Measurements from ENCODE around the gene IMPG1.

The IMPG1 gene

GRCh38 chr6:76072562-76072961 is at the start of gene IMPG1:
IMPG1 (minus strand) TSS chr6:76072662; CDS start chr6:76072488, 174 bp downstream.
- no peak for DNase-seq

GRCh38 chr6:76120302-76120701 is 47.8 kb upstream of the IMPG1 start:
- DNase-seq, result no peak

- no peak for DNase-seq
Measured at GRCh38 chr6:76073281-76073680, 819 bp upstream of the IMPG1 start.

GRCh38 chr6:76057469-76057868 is 15.0 kb downstream of the IMPG1 start:
- DNase-seq, result no peak

GRCh38 chr6:76052314-76052713 is 20.1 kb downstream of the IMPG1 start:
- no peak for DNase-seq

- no peak for DNase-seq
Measured at GRCh38 chr6:76043690-76044089, 28.8 kb downstream of the IMPG1 start.

GRCh38 chr6:76035713-76036112 is 36.7 kb downstream of the IMPG1 start:
- no peak for DNase-seq

GRCh38 chr6:76026101-76026500 is 46.4 kb downstream of the IMPG1 start:
- no peak for DNase-seq

GRCh38 chr6:76014626-76015530 is 57.6 kb downstream of the IMPG1 start:
- no peak for DNase-seq

GRCh38 chr6:76004202-76004601 is 68.3 kb downstream of the IMPG1 start:
- DNase-seq, result no peak

GRCh38 chr6:76003686-76004085 is 68.8 kb downstream of the IMPG1 start:
- DNase-seq, result no peak

GRCh38 chr6:76003113-76003512 is 69.3 kb downstream of the IMPG1 start:
- DNase-seq, result no peak

- no peak for DNase-seq
Measured at GRCh38 chr6:76000629-76001028, 71.8 kb downstream of the IMPG1 start.

GRCh38 chr6:75997696-75998095 is 74.8 kb downstream of the IMPG1 start:
- DNase-seq, result no peak

GRCh38 chr6:75993236-75994162 is 79.0 kb downstream of the IMPG1 start:
- DNase-seq, result no peak

- DNase-seq, result no peak
Measured at GRCh38 chr6:75991941-75992340, 80.5 kb downstream of the IMPG1 start.

GRCh38 chr6:75986935-75987334 is 85.5 kb downstream of the IMPG1 start:
- DNase-seq, result no peak

GRCh38 chr6:75975904-75976303 is 96.6 kb downstream of the IMPG1 start:
- no peak for DNase-seq

- DNase-seq, result no peak
Measured at GRCh38 chr6:75970093-75970492, 102.4 kb downstream of the IMPG1 start.

- no peak for DNase-seq
Measured at GRCh38 chr6:75968143-75968542, 104.3 kb downstream of the IMPG1 start.

GRCh38 chr6:75963569-75963968 is 108.9 kb downstream of the IMPG1 start:
- no peak for DNase-seq

- no peak for DNase-seq
Measured at GRCh38 chr6:75952128-75952527, 120.3 kb downstream of the IMPG1 start.

GRCh38 chr6:75947935-75948334 is 124.5 kb downstream of the IMPG1 start:
- DNase-seq, result no peak

All from NCI-H1092 (cell line).